HepG2 (cell line): ENCODE results near the gene ANG. TPM values are rescaled to one million over a fixed set of nuclear protein-coding genes. Genes with fewer than 3 reads are reported as not detected.

Source experiments
- CEBPB ChIP-seq: IDR thresholded peaks from 2 replicates; pipeline ENCODE4 v1.6.1; 2011; ENCODE audit warnings: low read depth, low read length, improper control_type of control experiment, borderline replicate concordance
- CEBPG ChIP-seq: IDR thresholded peaks from 2 replicates; pipeline ENCODE4 v1.6.1; 2016
- CHCHD3 ChIP-seq: sonication (generic); formaldehyde crosslinking; IDR thresholded peaks from 2 replicates; pipeline ENCODE4 v1.8.0; 2022; ENCODE audit warnings: mild to moderate bottlenecking, missing genetic modification reagents, moderate library complexity
- GMEB2 ChIP-seq: IDR thresholded peaks from 2 replicates; pipeline ENCODE4 v1.6.1; 2016; ENCODE audit warnings: missing biosample characterization, missing genetic modification reagents, low read depth
- KMT2B ChIP-seq: IDR thresholded peaks from 2 replicates; pipeline ENCODE4 v1.6.1; 2016; ENCODE audit warnings: missing genetic modification reagents, missing compliant biosample characterization
- MIER3 ChIP-seq: IDR thresholded peaks from 2 replicates; pipeline ENCODE4 v1.6.1; 2016; ENCODE audit warnings: missing compliant biosample characterization, borderline replicate concordance
- NFYB ChIP-seq: sonication (generic); formaldehyde crosslinking; IDR thresholded peaks from 2 replicates; pipeline ENCODE4 v1.4.0; 2020; ENCODE audit warnings: missing genetic modification reagents
- NONO ChIP-seq, 2 experiments: fragments of 450-650 bp in 1 of 2; sonication (generic) in 1 of 2; formaldehyde crosslinking in 1 of 2; IDR thresholded peaks in 1 of 2; conservative IDR thresholded peaks in 1 of 2; 2 replicates each; pipeline versions ENCODE4 v1.6.1 to v1.8.0; 2017 to 2022; ENCODE audit warnings: mild to moderate bottlenecking in 1 of 2, missing genetic modification reagents in 1 of 2, moderate library complexity in 1 of 2
- NR2F6 ChIP-seq, 2 experiments: IDR thresholded peaks; 2 replicates each; pipeline ENCODE4 v1.6.1; 2016; ENCODE audit warnings: antibody characterized with exemption in 1 of 2, mild to moderate bottlenecking in 1 of 2
- POLR2A ChIP-seq, 2 experiments: IDR thresholded peaks; 2 replicates each; pipeline ENCODE4 v1.6.1; 2011; ENCODE audit warnings: low read depth in 2 of 2, low read length in 2 of 2, mild to moderate bottlenecking in 1 of 2, moderate library complexity in 1 of 2; ENCODE audit not compliant: insufficient read depth in 1 of 2
- SALL2 ChIP-seq: sonication (generic); formaldehyde crosslinking; IDR thresholded peaks from 2 replicates; pipeline ENCODE4 v1.8.1; 2023; ENCODE audit warnings: mild to moderate bottlenecking, missing genetic modification reagents, inconsistent platforms
- SMAD9 ChIP-seq: sonication (generic); formaldehyde crosslinking; IDR thresholded peaks from 2 replicates; pipeline ENCODE4 v1.5.1; 2020; ENCODE audit warnings: mild to moderate bottlenecking, missing genetic modification reagents
- SOX5 ChIP-seq: IDR thresholded peaks from 2 replicates; pipeline ENCODE4 v1.6.1; 2016; ENCODE audit warnings: borderline replicate concordance
- SRY ChIP-seq: sonication (generic); formaldehyde crosslinking; IDR thresholded peaks from 2 replicates; pipeline ENCODE4 v1.8.0; 2022; ENCODE audit warnings: mild to moderate bottlenecking, missing genetic modification reagents
- SSRP1 ChIP-seq: IDR thresholded peaks from 2 replicates; pipeline ENCODE4 v1.6.1; 2016; ENCODE audit warnings: control low read depth
- TBX2 ChIP-seq: sonication (generic); formaldehyde crosslinking; IDR thresholded peaks from 2 replicates; pipeline ENCODE4 v1.5.0; 2020; ENCODE audit warnings: missing genetic modification reagents, mild to moderate bottlenecking, borderline replicate concordance
- ZGPAT ChIP-seq: IDR thresholded peaks from 2 replicates; pipeline ENCODE4 v1.6.1; 2016; ENCODE audit warnings: mild to moderate bottlenecking
- ZNF549 ChIP-seq: sonication (generic); formaldehyde crosslinking; IDR thresholded peaks from 2 replicates; pipeline ENCODE4 v1.5.0; 2020; ENCODE audit warnings: missing genetic modification reagents
- ZNF646 ChIP-seq: sonication (generic); formaldehyde crosslinking; IDR thresholded peaks from 2 replicates; pipeline ENCODE4 v1.9.0; 2021; ENCODE audit warnings: mild to moderate bottlenecking, missing genetic modification reagents
- ZNF746 ChIP-seq: sonication (generic); formaldehyde crosslinking; IDR thresholded peaks from 2 replicates; pipeline ENCODE4 v1.8.0; 2022; ENCODE audit warnings: mild to moderate bottlenecking, missing genetic modification reagents
- ZNF773 ChIP-seq: sonication (generic); formaldehyde crosslinking; IDR thresholded peaks from 2 replicates; pipeline ENCODE4 v1.4.0; 2020; ENCODE audit warnings: missing genetic modification reagents, borderline replicate concordance
- ZSCAN29 ChIP-seq: sonication (generic); formaldehyde crosslinking; conservative IDR thresholded peaks from 2 replicates; pipeline ENCODE4 v1.4.0; 2020; ENCODE audit warnings: mild to moderate bottlenecking, missing genetic modification reagents
- polyA plus RNA-seq, 8 experiments: library from polyadenylated mRNA; depleted of rRNA in 3 of 8; stranded (reverse) in 7 of 8; unstranded in 1 of 8; fragments of >200 nt; fragmentation: Illumina TruSeq in 4 of 8; extraction: Trizol in 4 of 8; gene quantifications; 2 replicates each; pipeline versions ENCODE4 v1.2.1 to v1.2.3, GENCODE V29; 2011 to 2016; ENCODE audit warnings: low read depth in 4 of 8, missing spikeins in 1 of 8, mixed read lengths in 1 of 8; ENCODE audit not compliant: insufficient read depth in 1 of 8
- total RNA-seq, 5 experiments: library from RNA; depleted of rRNA; stranded (reverse); fragments of >200 nt; fragmentation: Illumina TruSeq; extraction: Trizol; gene quantifications; 2 replicates each; pipeline ENCODE4 v1.2.3, GENCODE V29; 2016; ENCODE audit warnings: low read depth in 1 of 5

ANG gene
- total and polyA plus RNA-seq, 2 of the 13 experiments (the other 11 are each of a cell fraction or from before 2014, with no cell fraction given) = 83.6 to 401 TPM

- TF ChIP-seq ZNF646 (CRISPR knock-in tag) (no peak), SOX5 (CRISPR knock-in tag) (peak; percentile 40; the same call in 1 of the 2 replicates), TBX2 (CRISPR knock-in tag) (peak; percentile 46; the same call in 1 of the 2 replicates), ZNF746 (no peak), ZNF773 (CRISPR knock-in tag) (no peak), SALL2 (CRISPR knock-in tag) (no peak), SMAD9 (no peak), SRY (CRISPR knock-in tag) (no peak), NONO (IDR thresholded peaks at IDR 0.05) (no peak), NONO (CRISPR knock-in tag; conservative IDR thresholded peaks at IDR 0.05) (0 out of 2 replicates have a peak, but pooled peaks have one; percentile 39), SSRP1 (CRISPR knock-in tag) (peak; percentile 74), NR2F6 (IDR thresholded peaks at IDR 0.05) (peak; percentile 38; the same call in 1 of the 2 replicates), NR2F6 (CRISPR knock-in tag; IDR thresholded peaks at IDR 0.05) (no peak), CEBPG (CRISPR knock-in tag) (peak; percentile 20; the same call in 1 of the 2 replicates), MIER3 (no peak), KMT2B (0 out of 2 replicates have a peak, but pooled peaks have one; percentile 28), CEBPB (no peak), CHCHD3 (CRISPR knock-in tag) (no peak), GMEB2 (CRISPR knock-in tag) (no peak), POLR2A (IDR thresholded peaks at IDR 0.05; ENCODE audit: insufficient read depth in 1 of 2, low read depth in 2 of 2, low read length in 2 of 2) (0 out of 4 replicates have a peak, but pooled peaks of 1 of the 2 experiments have one; percentile 46), ZNF549 (no peak), ZGPAT (CRISPR knock-in tag) (no peak), NFYB (CRISPR knock-in tag) (no peak), ZSCAN29 (CRISPR knock-in tag) (no peak)
These were observed at the start of gene ANG (continued) for GRCh38 chr14:20688167-20688839.
